VCaP (cell line): ENCODE results near the gene SFXN1.
A peak's percentile ranks its signal among the peaks of the same experiment; 100 is the strongest.

Experiments
- H3K27ac ChIP-seq: fragments of 450-650 bp; 2 replicates; pipeline ENCODE4 v1.5.1; 2017
- TF ChIP-seq, protein P1 (sequence below): fragments of 450-650 bp; conservative IDR thresholded peaks from 2 replicates; pipeline ENCODE4 v1.5.1; 2017; ENCODE audit warnings: mild to moderate bottlenecking, moderate library complexity

SFXN1 gene

DNA sequence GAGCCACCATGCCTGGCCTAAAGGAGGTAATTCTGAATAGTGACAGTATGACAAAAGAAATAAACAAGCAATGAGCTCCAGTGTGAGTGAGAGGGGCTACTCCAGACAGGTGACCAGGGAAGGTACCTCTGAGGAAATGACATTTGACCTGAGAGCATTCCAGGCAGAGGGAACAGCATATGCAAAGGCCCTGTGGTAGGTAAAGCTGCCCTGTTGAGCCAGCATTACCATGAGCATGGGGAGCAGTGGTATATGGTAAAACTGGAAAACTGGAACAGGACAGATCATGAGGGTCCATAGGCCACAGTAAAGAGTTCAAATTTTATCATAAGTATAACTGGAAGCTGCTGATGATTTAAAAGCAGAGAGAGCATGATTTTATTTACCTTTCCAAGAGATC lies 6.0 kb upstream of the SFXN1 start:
- no peak overlapping the region for H3K27ac ChIP-seq
- TF ChIP-seq, protein P1, sequence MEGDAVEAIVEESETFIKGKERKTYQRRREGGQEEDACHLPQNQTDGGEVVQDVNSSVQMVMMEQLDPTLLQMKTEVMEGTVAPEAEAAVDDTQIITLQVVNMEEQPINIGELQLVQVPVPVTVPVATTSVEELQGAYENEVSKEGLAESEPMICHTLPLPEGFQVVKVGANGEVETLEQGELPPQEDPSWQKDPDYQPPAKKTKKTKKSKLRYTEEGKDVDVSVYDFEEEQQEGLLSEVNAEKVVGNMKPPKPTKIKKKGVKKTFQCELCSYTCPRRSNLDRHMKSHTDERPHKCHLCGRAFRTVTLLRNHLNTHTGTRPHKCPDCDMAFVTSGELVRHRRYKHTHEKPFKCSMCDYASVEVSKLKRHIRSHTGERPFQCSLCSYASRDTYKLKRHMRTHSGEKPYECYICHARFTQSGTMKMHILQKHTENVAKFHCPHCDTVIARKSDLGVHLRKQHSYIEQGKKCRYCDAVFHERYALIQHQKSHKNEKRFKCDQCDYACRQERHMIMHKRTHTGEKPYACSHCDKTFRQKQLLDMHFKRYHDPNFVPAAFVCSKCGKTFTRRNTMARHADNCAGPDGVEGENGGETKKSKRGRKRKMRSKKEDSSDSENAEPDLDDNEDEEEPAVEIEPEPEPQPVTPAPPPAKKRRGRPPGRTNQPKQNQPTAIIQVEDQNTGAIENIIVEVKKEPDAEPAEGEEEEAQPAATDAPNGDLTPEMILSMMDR, result no peak

DNA sequence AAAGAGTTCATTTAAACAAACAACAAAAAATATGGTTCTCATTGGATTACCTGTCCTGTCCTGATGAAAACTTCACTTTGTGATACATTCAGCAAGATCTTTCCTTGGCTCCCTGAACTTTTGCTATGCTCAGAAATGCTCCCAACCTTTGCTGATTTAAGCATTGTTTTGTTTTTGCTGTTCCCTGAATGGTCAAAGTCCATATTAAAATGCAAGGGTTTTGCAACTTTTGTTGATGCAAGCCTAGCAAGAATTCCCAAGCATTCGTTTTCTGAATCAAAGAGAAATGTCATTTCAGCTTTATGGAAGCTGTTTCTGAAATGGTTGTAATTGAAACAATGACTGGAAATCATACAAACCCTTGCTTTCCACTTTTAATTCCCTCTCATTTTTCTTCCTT lies 3.1 kb upstream of the SFXN1 start:
- TF ChIP-seq, protein P1, result no peak
- H3K27ac ChIP-seq, result no peak overlapping the region

DNA sequence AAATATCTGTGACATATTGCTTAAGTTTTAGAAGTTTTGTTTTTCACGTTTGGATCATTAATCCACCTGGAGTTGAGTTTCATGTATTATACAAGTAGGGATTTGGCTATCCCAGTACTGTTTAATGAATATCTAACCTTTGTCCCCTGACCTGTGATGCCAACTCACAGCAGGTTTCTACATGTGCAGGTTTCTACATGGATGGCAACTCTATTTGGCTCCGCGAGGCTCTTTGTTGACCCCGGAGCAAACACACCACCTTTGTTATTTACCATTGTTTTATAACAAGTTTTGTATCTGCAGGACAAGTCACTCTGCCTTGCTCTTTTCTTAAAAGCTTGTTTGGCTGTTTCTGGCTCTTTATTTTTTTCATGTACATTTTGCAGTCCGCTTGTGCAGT lies 920 bp upstream of the SFXN1 start:
- no peak overlapping the region; the same call in 1 of the 2 replicates for H3K27ac ChIP-seq
- TF ChIP-seq, protein P1, result no peak

DNA sequence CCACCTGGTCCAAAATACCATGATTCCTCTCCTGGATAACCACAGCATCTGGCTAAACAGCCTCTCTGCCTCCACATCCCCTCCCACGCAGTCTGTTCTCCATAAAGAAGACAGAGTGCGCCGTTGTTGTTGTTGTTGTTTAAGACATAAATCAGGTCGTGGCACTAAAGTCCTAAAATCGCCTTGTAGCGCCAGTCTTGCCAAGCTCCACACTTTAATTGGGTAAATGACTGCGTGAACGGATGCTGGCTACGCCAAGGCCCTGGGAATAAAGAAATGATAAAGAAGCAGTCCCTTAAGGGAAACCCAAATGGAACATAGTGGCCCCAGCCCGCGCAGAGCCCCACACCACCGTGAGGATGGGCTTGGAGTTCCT lies 364 bp upstream of the SFXN1 start:
- H3K27ac ChIP-seq, result peak overlapping the region; percentile 83
- TF ChIP-seq, protein P1, result no peak

DNA sequence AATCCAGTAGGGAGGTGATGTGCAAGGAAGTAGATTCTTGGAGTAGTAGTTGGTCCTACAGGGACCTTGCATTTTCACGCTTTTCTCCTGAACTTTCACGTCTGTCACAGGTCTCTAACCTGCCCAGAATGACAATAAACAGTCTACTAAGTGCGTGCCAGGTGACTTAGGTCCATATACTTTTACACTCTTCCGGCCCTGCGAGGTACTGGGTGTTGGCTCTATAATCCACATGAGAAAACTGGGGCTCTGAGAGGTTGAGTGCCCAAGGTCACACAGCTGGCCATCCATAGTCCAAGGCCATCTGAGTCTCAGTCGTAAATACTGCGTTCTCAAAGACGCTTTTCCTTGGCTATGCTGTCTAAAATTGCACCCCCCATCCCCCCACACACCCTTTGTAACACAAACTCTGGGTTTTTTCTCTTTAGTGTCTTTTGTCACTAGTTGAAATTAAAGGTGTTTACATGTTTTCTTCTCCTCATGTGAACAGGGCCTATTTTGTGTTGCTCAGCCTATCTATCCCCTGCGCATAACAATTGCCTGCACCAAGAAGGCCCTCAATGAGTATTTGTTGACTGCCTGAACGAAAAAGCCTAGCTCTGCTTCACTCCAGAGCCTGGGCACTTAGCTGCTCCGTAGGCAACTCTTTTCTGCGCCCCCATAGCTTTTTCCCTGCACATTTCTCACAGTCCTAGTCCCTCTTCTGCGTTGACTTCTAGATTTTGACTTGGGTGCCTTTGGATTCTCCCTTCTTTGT lies 943 bp downstream of the SFXN1 start:
- H3K27ac ChIP-seq, result peak overlapping the region; percentile 83

DNA sequence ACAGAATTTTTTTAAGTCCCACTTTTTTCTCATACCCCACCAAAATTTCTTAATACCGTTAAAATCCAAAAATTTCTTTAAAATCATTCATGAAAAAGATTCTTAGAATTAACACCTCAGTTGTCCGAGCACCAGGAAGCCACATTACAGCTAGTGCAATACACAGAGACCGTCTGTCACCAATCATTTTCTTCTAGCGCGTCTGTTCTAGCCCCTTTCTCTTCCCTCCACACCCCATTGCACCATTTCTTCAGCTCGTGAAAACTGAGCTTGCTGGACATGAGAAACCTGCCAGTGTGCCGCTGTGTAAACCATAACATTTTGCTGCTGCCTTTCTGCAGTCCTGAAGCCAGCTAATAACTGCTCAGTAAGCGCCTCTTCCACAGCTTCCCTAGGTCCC lies 5.0 kb downstream of the SFXN1 start:
- no peak overlapping the region for H3K27ac ChIP-seq
- TF ChIP-seq, protein P1, result no peak

More for the DNA sequence above, 943 bp downstream of the SFXN1 start:
- TF ChIP-seq, protein P1, result no peak

DNA sequence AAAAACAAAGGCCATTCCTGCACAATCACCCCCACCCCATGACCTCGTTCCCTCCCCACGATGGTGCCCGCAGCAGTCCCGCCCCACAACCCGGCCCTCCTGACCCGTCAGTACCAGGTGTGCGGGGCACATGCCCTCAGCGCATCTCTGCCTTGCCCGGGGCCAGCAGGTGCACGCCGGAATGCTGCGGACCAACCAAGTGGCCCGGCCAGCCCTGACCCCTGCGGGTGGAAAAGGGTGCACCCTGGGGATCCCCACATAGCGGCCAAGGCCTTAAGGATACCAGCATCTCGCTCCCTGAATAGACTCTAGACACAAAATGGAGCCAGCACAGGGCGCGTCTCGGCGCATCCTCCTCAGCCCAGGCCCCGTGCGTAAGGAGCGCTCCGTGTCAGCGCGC lies 6.0 kb downstream of the SFXN1 start:
- no peak overlapping the region for H3K27ac ChIP-seq
- TF ChIP-seq, protein P1, result no peak
